PC-3 (cell line): ENCODE measurements around the gene AGTR1. TPM values are rescaled to one million over a fixed set of nuclear protein-coding genes. Genes with fewer than 3 reads are reported as not detected.
A peak's percentile ranks its signal among the peaks of the same experiment; 100 is the strongest.

Source experiments
- ATAC-seq: fragments of 200-7000 bp; cut with Tn5 transposase; 2 replicates; pipeline ENCODE4 v1.9.1; 2020; ENCODE audit warnings: mild to moderate bottlenecking, moderate library complexity
- BruUV-seq: library from RNA; stranded (reverse); fragments of 400-500 nt; replicated peaks from 2 replicates; lab custom pipeline; 2021; lab: Mats Ljungman, UMichigan
- CTCF ChIA-PET: fragments of 300-600 bp; sonication (Branson Sonifier 250); formaldehyde crosslinking; loops from one replicate; lab custom pipeline; 2022; ENCODE audit warnings: antibody characterized with exemption; lab: Charles Lee
- POLR2A ChIA-PET: fragments of 300-600 bp; sonication (Branson Sonifier 250); formaldehyde crosslinking; loops from one replicate; lab custom pipeline; 2022; ENCODE audit warnings: antibody characterized with exemption; ENCODE audit not compliant: unreplicated experiment; lab: Charles Lee
- DNase-seq: peaks from one replicate; pipeline ENCODE4 v3.0.0-alpha.2; 2015
- H2AFZ ChIP-seq: fragments of 300-600 bp; sonication (generic); 2 replicates; pipeline ENCODE4 v1.6.0; 2016; ENCODE audit warnings: antibody characterized with exemption, low read length
- H3F3A ChIP-seq: fragments of 300-600 bp; sonication (generic); one replicate; pipeline ENCODE4 v1.6.0; 2017; ENCODE audit warnings: antibody characterized with exemption, low read length, control low read depth, mild to moderate bottlenecking; ENCODE audit not compliant: unreplicated experiment
- H3K27ac ChIP-seq: fragments of 300-600 bp; sonication (generic); 2 replicates; pipeline ENCODE4 v1.5.1; 2016; ENCODE audit warnings: mild to moderate bottlenecking, low read length
- H3K27me3 ChIP-seq: fragments of 300-600 bp; sonication (generic); 2 replicates; pipeline ENCODE4 v1.6.1; 2016; ENCODE audit warnings: low read length, mixed read lengths
- H3K36me3 ChIP-seq: fragments of 300-600 bp; sonication (generic); 2 replicates; pipeline ENCODE4 v1.6.1; 2016; ENCODE audit warnings: low read depth, mixed run types, low read length, mixed read lengths
- H3K4me1 ChIP-seq: fragments of 300-600 bp; sonication (generic); 2 replicates; pipeline ENCODE4 v1.5.1; 2016; ENCODE audit warnings: low read length; ENCODE audit not compliant: insufficient read depth
- H3K4me2 ChIP-seq: fragments of 300-600 bp; sonication (generic); 2 replicates; pipeline ENCODE4 v1.6.0; 2016; ENCODE audit warnings: low read length
- H3K4me3 ChIP-seq: fragments of 300-600 bp; sonication (generic); 2 replicates; pipeline ENCODE4 v1.5.1; 2016; ENCODE audit warnings: mild to moderate bottlenecking, low read length, mixed read lengths
- H3K79me2 ChIP-seq: fragments of 300-600 bp; sonication (generic); 2 replicates; pipeline ENCODE4 v1.6.1; 2017; ENCODE audit warnings: low read length, mixed read lengths
- H3K9ac ChIP-seq: fragments of 300-600 bp; sonication (generic); 2 replicates; pipeline ENCODE4 v1.6.0; 2016; ENCODE audit warnings: mild to moderate bottlenecking, low read length
- H3K9me2 ChIP-seq: fragments of 300-600 bp; sonication (generic); replicated peaks from 2 replicates; pipeline ENCODE4 v1.6.1; 2016; ENCODE audit warnings: mixed run types, low read length, mixed read lengths
- H3K9me3 ChIP-seq: fragments of 300-600 bp; sonication (generic); 2 replicates; pipeline ENCODE4 v1.6.1; 2016; ENCODE audit warnings: low read length, mixed read lengths
- H4K20me1 ChIP-seq: fragments of 300-600 bp; sonication (generic); 2 replicates; pipeline ENCODE4 v1.6.1; 2016; ENCODE audit warnings: low read length, mixed read lengths
- EZH2 ChIP-seq: fragments of 300-600 bp; sonication (generic); IDR thresholded peaks from one replicate; pipeline ENCODE4 v1.6.1; 2017; ENCODE audit warnings: antibody characterized with exemption, mild to moderate bottlenecking, low read length; ENCODE audit not compliant: unreplicated experiment
- EZH2phosphoT487 ChIP-seq: fragments of 300-600 bp; sonication (generic); IDR thresholded peaks from 2 replicates; pipeline ENCODE4 v1.6.1; 2018; ENCODE audit warnings: mild to moderate bottlenecking, antibody characterized with exemption, low read length, borderline replicate concordance
- intact Hi-C: fragments of 100-400 bp; cut with micrococcal nuclease; formaldehyde crosslinking; loops from 2 replicates; pipeline ENCODE4 v1.9.0; 2023
- total RNA-seq: library from RNA; depleted of rRNA; stranded (reverse); fragments of >200 nt; gene quantifications from 2 replicates; pipeline ENCODE4 v1.2.3, GENCODE V29; 2014
- TF ChIP-seq, protein P1 (sequence below): fragments of 300-600 bp; sonication (generic); conservative IDR thresholded peaks from 2 replicates; pipeline ENCODE4 v1.5.1; 2017; ENCODE audit warnings: antibody characterized with exemption, low read depth, mild to moderate bottlenecking, low read length

AGTR1 gene
- total RNA-seq, 1 experiment from 2014 or later, result 0.15 TPM

DNA sequence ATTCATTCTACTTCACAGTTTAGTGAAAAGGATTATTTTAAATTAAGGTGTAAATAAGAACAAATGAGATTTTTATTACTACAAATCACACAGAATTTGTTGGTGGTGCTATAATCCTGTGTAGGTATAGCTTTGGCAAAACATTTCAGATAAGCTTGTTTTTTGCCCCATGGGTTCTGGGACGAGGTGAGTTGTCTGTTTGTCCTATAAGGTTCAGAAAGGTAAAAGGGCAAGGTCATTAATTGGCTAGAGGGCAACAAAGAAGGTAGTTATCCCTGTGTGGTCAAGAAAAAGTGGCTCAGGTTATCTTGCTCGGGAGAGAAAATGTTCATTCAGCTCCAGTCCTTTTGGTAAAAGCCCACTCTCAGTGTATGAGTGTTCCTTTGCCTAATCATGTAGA is 23.2 kb downstream of the AGTR1 start:
- no peaks in the 10 kb centered on the region for H3F3A ChIP-seq
- POLR2A ChIA-PET, result no interaction called here
- H3K36me3 ChIP-seq, result no peaks in the 10 kb centered on the region
- no peaks in the 10 kb centered on the region for H4K20me1 ChIP-seq
- no peaks in the 10 kb centered on the region for H3K4me1 ChIP-seq
- CTCF ChIA-PET, result no interaction called here
- no peak overlapping the region for H3K4me3 ChIP-seq
- no peaks in the 10 kb centered on the region for H3K9me2 ChIP-seq
- ATAC-seq (no peak), DNase-seq (no peak)
- H3K4me2 ChIP-seq, result no peak overlapping the region
- peaks cover 23% of the 10 kb centered on the region; the same call in 1 of the 2 replicates for H3K27me3 ChIP-seq
- H3K79me2 ChIP-seq, result no peaks in the 10 kb centered on the region
- no peak overlapping the region for H3K9ac ChIP-seq
- H3K9me3 ChIP-seq, result no peaks in the 10 kb centered on the region
- BruUV-seq, result no TSS peak
- intact Hi-C loops, result no loop called here
- TF ChIP-seq, protein P1, sequence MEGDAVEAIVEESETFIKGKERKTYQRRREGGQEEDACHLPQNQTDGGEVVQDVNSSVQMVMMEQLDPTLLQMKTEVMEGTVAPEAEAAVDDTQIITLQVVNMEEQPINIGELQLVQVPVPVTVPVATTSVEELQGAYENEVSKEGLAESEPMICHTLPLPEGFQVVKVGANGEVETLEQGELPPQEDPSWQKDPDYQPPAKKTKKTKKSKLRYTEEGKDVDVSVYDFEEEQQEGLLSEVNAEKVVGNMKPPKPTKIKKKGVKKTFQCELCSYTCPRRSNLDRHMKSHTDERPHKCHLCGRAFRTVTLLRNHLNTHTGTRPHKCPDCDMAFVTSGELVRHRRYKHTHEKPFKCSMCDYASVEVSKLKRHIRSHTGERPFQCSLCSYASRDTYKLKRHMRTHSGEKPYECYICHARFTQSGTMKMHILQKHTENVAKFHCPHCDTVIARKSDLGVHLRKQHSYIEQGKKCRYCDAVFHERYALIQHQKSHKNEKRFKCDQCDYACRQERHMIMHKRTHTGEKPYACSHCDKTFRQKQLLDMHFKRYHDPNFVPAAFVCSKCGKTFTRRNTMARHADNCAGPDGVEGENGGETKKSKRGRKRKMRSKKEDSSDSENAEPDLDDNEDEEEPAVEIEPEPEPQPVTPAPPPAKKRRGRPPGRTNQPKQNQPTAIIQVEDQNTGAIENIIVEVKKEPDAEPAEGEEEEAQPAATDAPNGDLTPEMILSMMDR, result no peak
- no peak for TF ChIP-seq EZH2
- TF ChIP-seq EZH2phosphoT487, result no peak
- H2AFZ ChIP-seq, result no peak overlapping the region
- no peak overlapping the region for H3K27ac ChIP-seq

DNA sequence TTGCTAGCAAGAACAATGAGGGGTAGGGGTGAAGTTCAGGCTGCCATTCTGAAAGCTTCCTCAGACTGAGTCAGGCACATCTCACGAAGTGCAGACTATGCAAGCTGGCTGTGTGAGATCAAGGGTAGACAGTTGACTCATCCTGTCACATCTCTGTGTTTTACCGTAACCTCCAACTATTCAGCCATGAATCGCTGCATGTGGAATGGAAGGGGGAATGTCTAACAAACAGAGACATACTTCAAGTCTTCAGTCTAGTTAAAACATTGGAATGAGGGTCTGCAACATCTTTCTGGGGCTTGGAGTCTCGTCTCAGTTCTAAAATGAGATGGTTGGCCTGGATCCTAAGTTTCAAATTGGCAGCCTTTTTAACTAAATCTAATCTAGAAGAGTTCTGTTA is 25.9 kb downstream of the AGTR1 start:
- CTCF ChIA-PET, result no interaction called here
- Histone ChIP-seq H3K4me2 (no peak overlapping the region), H3F3A (no peaks in the 10 kb centered on the region), H3K27me3 (peaks cover 25% of the 10 kb centered on the region; the same call in 1 of the 2 replicates), H3K9me2 (no peaks in the 10 kb centered on the region), H3K27ac (no peak overlapping the region), H2AFZ (no peak overlapping the region), H3K79me2 (no peaks in the 10 kb centered on the region), H3K4me1 (no peaks in the 10 kb centered on the region), H3K36me3 (no peaks in the 10 kb centered on the region), H3K9ac (no peak overlapping the region), H4K20me1 (no peaks in the 10 kb centered on the region), H3K4me3 (no peak overlapping the region), H3K9me3 (no peaks in the 10 kb centered on the region)
- TF ChIP-seq EZH2phosphoT487, result no peak
- TF ChIP-seq, protein P1, result no peak
- TF ChIP-seq EZH2, result no peak
- no TSS peak for BruUV-seq
- no peak for ATAC-seq
- DNase-seq, result peak; percentile 29
- POLR2A ChIA-PET, result no interaction called here
- intact Hi-C loops, result no loop called here

DNA sequence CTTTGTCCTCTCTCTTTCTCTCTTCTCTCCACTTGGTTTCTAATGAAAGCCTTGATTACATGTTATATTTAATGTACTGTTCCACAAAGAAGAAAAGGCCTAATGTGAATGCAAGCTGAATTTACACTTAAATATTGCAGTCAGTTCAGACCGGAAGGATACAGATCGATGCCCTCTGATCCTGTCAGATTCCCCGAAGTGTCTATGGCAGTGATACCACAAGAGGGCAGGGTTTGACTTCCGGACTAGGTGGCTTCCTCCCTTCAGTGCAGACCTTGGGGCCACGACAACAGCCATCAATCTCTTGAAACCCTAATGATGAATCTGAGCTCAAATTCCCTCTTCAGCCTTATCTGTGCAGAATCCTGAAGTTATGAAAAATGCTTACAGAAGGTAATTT is 29.5 kb downstream of the AGTR1 start:
- H3K9me3 ChIP-seq, result no peaks in the 10 kb centered on the region
- no peak overlapping the region for H3K4me3 ChIP-seq
- no peak overlapping the region for H2AFZ ChIP-seq
- intact Hi-C loops, result no loop called here
- ChIA-PET POLR2A (no interaction called here), CTCF (no interaction called here)
- ATAC-seq (no peak), DNase-seq (peak; percentile 34)
- no TSS peak for BruUV-seq
- no peak overlapping the region for H3K4me2 ChIP-seq
- H3F3A ChIP-seq, result no peaks in the 10 kb centered on the region
- H3K27ac ChIP-seq, result no peak overlapping the region
- no peaks in the 10 kb centered on the region for H4K20me1 ChIP-seq
- TF ChIP-seq EZH2phosphoT487, result no peak
- TF ChIP-seq, protein P1, result peak; percentile 49
- no peak overlapping the region for H3K9ac ChIP-seq
- H3K27me3 ChIP-seq, result peaks cover 25% of the 10 kb centered on the region; the same call in 1 of the 2 replicates
- no peaks in the 10 kb centered on the region for H3K9me2 ChIP-seq
- no peaks in the 10 kb centered on the region for H3K4me1 ChIP-seq
- no peaks in the 10 kb centered on the region for H3K79me2 ChIP-seq
- no peaks in the 10 kb centered on the region for H3K36me3 ChIP-seq
